DMS 273 (cell line): ENCODE measurements around the gene E4F1.

Source experiments
- DNase-seq: peaks from one replicate; lab custom pipeline; 2025; ENCODE audit not compliant: unreplicated experiment; lab: John Stamatoyannopoulos, UW

The E4F1 gene

GRCh38 chr16:2223221-2223941, at the start of gene E4F1:
E4F1 (plus strand) TSS chr16:2223591; CDS start chr16:2223614, 23 bp downstream.
- DNase-seq = peak; percentile 100

GRCh38 chr16:2173916-2174315, 49.5 kb upstream of the E4F1 start:
- DNase-seq = no peak

GRCh38 chr16:2174396-2175131, 48.8 kb upstream of the E4F1 start:
- peak; percentile 38 for DNase-seq

- DNase-seq = no peak
Observed at GRCh38 chr16:2175454-2175853, 47.9 kb upstream of the E4F1 start.

GRCh38 chr16:2176047-2176446, 47.3 kb upstream of the E4F1 start:
- no peak for DNase-seq

GRCh38 chr16:2177101-2177500, 46.3 kb upstream of the E4F1 start:
- DNase-seq = no peak

- no peak for DNase-seq
Observed at GRCh38 chr16:2177561-2177960, 45.8 kb upstream of the E4F1 start.

GRCh38 chr16:2178321-2179106, 44.9 kb upstream of the E4F1 start:
- DNase-seq = no peak

- no peak for DNase-seq
Observed at GRCh38 chr16:2179107-2179501, 44.3 kb upstream of the E4F1 start.

- no peak for DNase-seq
Observed at GRCh38 chr16:2179576-2179975, 43.8 kb upstream of the E4F1 start.

GRCh38 chr16:2180461-2180860, 42.9 kb upstream of the E4F1 start:
- no peak for DNase-seq

GRCh38 chr16:2180962-2181923, 42.1 kb upstream of the E4F1 start:
- DNase-seq = no peak

- no peak for DNase-seq
Observed at GRCh38 chr16:2181952-2182351, 41.4 kb upstream of the E4F1 start.

GRCh38 chr16:2183671-2184070, 39.7 kb upstream of the E4F1 start:
- no peak for DNase-seq

GRCh38 chr16:2184346-2184745, 39.0 kb upstream of the E4F1 start:
- no peak for DNase-seq

GRCh38 chr16:2184962-2185361, 38.4 kb upstream of the E4F1 start:
- no peak for DNase-seq

- DNase-seq = no peak
Observed at GRCh38 chr16:2186064-2186463, 37.3 kb upstream of the E4F1 start.

GRCh38 chr16:2186505-2186904, 36.9 kb upstream of the E4F1 start:
- no peak for DNase-seq

- DNase-seq = no peak
Observed at GRCh38 chr16:2187212-2187611, 36.2 kb upstream of the E4F1 start.

GRCh38 chr16:2188395-2188794, 35.0 kb upstream of the E4F1 start:
- DNase-seq = no peak
